HCT116 (cell line): ENCODE data around the gene SLC16A4.

ENCODE experiments used
- CEBPB ChIP-seq: IDR thresholded peaks from 2 replicates; pipeline ENCODE4 v1.6.1; 2012; ENCODE audit warnings: low read depth
- EZH2 ChIP-seq: fragments of 200-600 bp; sonication (generic); IDR thresholded peaks from 2 replicates; pipeline ENCODE4 v1.6.1; 2017; ENCODE audit warnings: antibody characterized with exemption, mixed run types
- EZH2phosphoT487 ChIP-seq: fragments of 200-600 bp; IDR thresholded peaks from 2 replicates; pipeline ENCODE4 v1.6.1; 2018; ENCODE audit warnings: antibody characterized with exemption, borderline replicate concordance
- JUND ChIP-seq: IDR thresholded peaks from 2 replicates; pipeline ENCODE4 v1.6.1; 2012
- POLR2A ChIP-seq: IDR thresholded peaks from 2 replicates; pipeline ENCODE4 v1.7.0; 2011; ENCODE audit warnings: borderline replicate concordance; ENCODE audit not compliant: insufficient read depth, insufficient read length; ENCODE audit errors: extremely low read depth
- POLR2AphosphoS5 ChIP-seq: IDR thresholded peaks from 2 replicates; pipeline ENCODE4 v1.6.1; 2011; ENCODE audit warnings: mild to moderate bottlenecking, low read depth, low read length, moderate library complexity
- SP1 ChIP-seq: IDR thresholded peaks from 2 replicates; pipeline ENCODE4 v1.6.1; 2012; ENCODE audit warnings: low read depth
- SRF ChIP-seq: IDR thresholded peaks from 2 replicates; pipeline ENCODE4 v1.6.1; 2012; ENCODE audit warnings: low read depth
- TF ChIP-seq, protein P1 (sequence below), 3 experiments: fragments of 200-600 bp in 1 of 3; sonication (generic) in 1 of 3; IDR thresholded peaks in 2 of 3; conservative IDR thresholded peaks in 1 of 3; 2 replicates each; pipeline ENCODE4 v1.5.1; 2012 to 2017; ENCODE audit warnings: low read depth in 2 of 3, low read length in 2 of 3, antibody characterized with exemption in 1 of 3, borderline replicate concordance in 1 of 3, control low read depth in 1 of 3, mild to moderate bottlenecking in 1 of 3, mixed read lengths in 1 of 3, mixed run types in 1 of 3, moderate library complexity in 1 of 3; ENCODE audit not compliant: insufficient read depth in 1 of 3
- TF ChIP-seq, protein P2 (sequence below): IDR thresholded peaks from 2 replicates; pipeline ENCODE4 v1.6.1; 2012
- TF ChIP-seq, protein P3 (sequence below): IDR thresholded peaks from 2 replicates; pipeline ENCODE4 v1.6.1; 2012; ENCODE audit warnings: low read depth
- TF ChIP-seq, protein P4 (sequence below): IDR thresholded peaks from 2 replicates; pipeline ENCODE4 v1.6.1; 2012

DNA sequence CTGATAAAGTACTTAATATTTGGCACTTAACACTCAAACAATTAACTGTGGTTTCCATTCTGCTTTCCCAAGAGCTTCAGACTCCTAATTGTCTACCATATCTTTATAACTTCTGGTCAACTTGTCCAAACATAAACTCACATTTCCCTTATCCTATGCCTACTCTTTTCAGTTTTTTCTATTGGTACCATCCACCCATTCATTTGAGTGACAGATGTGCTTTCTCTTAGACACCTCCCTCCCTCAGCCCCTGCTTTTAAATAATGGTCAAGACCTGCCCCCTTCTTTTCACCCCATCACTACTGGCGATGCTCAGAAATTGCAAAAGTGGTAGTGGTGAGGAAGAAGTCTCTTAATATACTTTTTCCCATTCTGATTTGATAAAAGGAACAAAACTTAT lies 5.5 kb downstream of the SLC16A4 start:
- TF ChIP-seq, protein P1, sequence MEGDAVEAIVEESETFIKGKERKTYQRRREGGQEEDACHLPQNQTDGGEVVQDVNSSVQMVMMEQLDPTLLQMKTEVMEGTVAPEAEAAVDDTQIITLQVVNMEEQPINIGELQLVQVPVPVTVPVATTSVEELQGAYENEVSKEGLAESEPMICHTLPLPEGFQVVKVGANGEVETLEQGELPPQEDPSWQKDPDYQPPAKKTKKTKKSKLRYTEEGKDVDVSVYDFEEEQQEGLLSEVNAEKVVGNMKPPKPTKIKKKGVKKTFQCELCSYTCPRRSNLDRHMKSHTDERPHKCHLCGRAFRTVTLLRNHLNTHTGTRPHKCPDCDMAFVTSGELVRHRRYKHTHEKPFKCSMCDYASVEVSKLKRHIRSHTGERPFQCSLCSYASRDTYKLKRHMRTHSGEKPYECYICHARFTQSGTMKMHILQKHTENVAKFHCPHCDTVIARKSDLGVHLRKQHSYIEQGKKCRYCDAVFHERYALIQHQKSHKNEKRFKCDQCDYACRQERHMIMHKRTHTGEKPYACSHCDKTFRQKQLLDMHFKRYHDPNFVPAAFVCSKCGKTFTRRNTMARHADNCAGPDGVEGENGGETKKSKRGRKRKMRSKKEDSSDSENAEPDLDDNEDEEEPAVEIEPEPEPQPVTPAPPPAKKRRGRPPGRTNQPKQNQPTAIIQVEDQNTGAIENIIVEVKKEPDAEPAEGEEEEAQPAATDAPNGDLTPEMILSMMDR (IDR thresholded peaks at IDR 0.05 in 2 of 3, conservative IDR thresholded peaks at IDR 0.05 in 1 of 3; ENCODE audit: borderline replicate concordance in 1 of 3, insufficient read depth in 1 of 3, low read depth in 2 of 3, low read length in 2 of 3): no peak
- no peak for TF ChIP-seq POLR2A
- TF ChIP-seq, protein P2, sequence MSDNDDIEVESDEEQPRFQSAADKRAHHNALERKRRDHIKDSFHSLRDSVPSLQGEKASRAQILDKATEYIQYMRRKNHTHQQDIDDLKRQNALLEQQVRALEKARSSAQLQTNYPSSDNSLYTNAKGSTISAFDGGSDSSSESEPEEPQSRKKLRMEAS: no peak
- no peak for TF ChIP-seq SRF
- no peak for TF ChIP-seq POLR2AphosphoS5
- no peak for TF ChIP-seq EZH2
- TF ChIP-seq CEBPB: no peak
- TF ChIP-seq, protein P3, sequence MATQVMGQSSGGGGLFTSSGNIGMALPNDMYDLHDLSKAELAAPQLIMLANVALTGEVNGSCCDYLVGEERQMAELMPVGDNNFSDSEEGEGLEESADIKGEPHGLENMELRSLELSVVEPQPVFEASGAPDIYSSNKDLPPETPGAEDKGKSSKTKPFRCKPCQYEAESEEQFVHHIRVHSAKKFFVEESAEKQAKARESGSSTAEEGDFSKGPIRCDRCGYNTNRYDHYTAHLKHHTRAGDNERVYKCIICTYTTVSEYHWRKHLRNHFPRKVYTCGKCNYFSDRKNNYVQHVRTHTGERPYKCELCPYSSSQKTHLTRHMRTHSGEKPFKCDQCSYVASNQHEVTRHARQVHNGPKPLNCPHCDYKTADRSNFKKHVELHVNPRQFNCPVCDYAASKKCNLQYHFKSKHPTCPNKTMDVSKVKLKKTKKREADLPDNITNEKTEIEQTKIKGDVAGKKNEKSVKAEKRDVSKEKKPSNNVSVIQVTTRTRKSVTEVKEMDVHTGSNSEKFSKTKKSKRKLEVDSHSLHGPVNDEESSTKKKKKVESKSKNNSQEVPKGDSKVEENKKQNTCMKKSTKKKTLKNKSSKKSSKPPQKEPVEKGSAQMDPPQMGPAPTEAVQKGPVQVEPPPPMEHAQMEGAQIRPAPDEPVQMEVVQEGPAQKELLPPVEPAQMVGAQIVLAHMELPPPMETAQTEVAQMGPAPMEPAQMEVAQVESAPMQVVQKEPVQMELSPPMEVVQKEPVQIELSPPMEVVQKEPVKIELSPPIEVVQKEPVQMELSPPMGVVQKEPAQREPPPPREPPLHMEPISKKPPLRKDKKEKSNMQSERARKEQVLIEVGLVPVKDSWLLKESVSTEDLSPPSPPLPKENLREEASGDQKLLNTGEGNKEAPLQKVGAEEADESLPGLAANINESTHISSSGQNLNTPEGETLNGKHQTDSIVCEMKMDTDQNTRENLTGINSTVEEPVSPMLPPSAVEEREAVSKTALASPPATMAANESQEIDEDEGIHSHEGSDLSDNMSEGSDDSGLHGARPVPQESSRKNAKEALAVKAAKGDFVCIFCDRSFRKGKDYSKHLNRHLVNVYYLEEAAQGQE: no peak
- TF ChIP-seq, protein P4, sequence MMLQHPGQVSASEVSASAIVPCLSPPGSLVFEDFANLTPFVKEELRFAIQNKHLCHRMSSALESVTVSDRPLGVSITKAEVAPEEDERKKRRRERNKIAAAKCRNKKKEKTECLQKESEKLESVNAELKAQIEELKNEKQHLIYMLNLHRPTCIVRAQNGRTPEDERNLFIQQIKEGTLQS: no peak
- TF ChIP-seq JUND: no peak
- TF ChIP-seq EZH2phosphoT487: no peak
- no peak for TF ChIP-seq SP1
